NCI-H82 (cell line): ENCODE results near the gene TEKT1.
"Not testable (repeated sequence)": the region's sequence is repeated elsewhere in the genome, so short reads cannot be mapped to it uniquely, and the experiment has no call there.

Experiments used
- DNase-seq: peaks from one replicate; lab custom pipeline; 2025; lab: John Stamatoyannopoulos, UW

The TEKT1 gene

DNA sequence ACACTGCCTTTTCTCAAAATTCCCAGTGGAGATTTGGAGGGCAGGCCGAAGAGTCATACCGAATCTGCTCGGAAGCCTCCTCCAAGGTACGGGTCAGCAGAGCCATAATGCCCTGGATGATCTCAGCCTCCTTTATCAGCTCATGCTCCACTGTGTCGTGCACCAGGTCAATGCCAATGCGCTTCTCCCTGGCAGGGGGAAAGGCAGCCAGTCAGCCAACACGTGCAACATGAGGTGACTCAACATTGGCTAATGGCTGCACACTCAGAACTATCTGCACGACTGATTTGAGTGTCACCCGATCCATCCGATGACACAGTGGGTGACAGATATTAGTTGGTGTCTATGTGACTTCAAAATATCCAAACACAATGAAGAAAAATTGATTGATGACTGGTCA lies 15.8 kb downstream of the TEKT1 start:
- DNase-seq = no peak

DNA sequence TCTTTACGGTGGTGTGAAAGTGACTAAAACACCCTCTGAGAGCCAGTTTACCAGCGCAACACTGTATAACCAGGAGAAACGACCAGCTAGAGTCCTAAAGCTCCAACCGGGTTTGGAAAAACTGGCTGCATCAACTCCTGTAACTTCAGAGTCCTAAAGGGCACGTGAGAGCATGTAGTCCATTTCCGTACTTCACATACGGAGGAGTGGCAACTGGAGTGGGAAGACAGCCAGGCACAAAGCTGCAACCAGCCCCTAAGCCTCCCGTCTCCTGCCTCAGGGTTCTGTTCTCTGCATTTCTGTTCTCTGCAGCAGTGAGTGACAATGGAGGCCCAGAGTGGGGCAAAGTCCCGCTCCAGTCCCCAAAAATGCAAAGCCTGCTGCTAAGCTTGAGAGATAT lies 19.2 kb downstream of the TEKT1 start:
- DNase-seq = no peak

DNA sequence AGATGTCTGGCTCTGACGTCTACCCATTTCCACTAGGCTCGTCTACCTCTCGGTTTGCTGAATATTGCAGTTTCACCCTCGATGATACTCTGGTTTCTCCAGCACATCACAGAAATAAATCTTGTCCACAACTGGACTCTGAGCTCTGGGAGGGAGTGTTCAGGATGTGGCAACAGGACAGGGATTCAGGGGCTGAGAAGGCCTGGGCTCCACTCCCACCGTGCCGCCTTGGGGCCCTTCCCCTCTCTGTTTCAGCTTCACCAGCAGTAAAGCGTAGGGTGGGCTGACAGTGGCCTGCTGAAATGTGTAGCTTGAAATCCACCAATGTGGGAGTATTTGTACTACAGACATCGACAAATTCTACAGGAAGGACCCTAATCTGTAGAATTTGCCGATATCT lies 20.0 kb downstream of the TEKT1 start:
- no peak for DNase-seq

DNA sequence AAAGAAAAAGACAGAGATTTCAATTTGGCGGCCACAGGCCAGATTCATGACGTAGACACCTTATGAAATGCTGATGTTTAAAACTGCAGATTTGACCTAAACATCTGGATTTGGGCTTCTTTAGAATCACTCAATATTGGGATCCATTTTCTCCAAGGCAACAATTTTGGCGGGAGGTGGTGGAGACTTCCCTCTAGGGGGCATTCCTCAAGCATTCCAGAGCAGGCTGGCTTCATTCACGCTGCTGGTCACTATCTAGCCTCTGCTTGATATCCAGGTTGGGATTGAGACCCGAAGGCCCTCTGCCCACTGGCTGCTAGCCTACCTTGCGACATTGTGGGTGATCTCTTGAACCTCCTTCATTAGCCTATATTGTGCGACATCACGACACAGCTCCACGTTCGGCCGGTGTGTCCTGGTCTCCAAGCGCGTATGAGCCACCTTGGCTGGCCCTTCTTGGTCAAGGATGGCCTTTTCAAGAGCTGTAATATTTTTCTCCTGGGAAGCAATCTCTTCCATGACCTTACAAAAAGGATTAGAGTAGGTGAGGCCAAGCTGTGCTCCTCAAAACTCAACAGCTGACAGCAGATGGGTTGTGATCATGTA lies 31.0 kb downstream of the TEKT1 start:
- DNase-seq = no peak

DNA sequence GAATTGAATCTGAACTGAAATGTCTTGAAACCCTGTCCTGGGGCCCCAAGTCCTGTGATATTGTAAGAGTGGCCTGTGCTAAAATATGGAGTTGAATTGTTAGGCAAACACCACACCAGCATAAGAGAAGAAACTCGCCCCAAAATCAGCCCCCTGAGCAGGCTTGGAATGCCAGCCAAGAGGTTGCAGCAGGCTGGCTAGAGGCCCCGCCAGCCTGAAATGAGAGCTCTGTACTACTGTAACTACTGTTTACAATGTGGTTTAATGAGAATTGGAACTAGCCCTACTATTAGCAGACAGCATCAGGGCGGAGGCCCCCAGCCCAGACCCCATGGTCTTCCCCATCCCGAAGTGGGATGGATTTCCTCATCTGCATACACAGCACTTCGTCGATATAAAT lies 31.8 kb downstream of the TEKT1 start:
- no peak for DNase-seq

DNA sequence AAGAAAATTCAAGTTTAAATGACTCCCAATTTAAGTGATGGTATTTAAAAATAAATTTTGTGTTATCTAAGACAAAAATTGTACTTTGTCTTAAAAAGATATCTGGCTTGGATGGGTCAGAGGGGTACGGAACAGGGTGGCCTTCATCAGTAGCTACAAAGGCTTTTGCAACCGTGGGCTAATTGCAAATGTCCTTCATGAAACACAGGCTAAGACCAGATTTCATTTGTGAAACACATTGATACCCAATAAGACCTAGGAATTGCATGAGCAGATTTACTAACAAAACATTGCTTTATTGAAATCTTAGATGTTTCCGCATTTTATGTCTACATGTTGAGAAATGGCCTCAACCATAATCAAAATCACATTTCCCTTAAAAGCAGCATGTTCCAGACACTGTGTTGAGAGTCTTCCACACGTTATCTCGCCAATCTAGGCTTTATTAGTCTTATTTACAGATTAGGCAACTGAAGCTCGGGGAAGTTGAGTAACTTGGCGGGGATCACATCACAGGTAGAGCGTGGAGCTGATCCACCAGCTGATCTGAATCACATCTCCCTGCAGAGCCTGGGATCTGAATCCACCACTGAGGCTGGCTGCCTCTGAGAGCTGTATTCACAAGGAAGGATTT lies 33.7 kb downstream of the TEKT1 start:
- no peak for DNase-seq

DNA sequence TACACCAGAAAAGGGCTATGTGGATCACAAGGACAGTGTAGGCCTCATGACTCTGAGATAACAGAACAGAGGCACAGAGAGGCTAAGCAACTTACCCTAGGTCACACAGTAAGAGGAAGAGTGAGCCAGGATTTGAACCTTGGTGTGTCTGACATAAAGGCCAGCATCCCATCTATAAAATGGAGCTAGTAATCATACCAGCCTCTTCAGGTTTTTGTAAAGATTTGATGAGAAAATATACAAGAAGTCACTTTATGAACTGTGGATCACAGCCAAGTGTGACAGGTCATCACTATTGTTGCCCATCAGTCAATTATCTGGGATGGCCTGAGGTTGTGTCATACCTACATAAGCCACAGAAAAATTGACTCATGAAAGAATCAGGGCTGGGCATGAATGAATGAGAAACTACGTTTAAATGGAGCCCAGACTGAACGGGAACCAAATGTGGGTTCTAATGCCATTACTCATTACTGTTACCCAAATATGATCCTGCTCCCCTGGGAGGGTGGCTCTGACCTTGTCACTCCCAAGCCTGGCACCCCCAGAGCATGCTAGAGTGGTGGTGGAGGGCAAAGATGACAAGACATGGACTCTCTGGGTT lies 34.5 kb downstream of the TEKT1 start:
- DNase-seq = no peak

DNA sequence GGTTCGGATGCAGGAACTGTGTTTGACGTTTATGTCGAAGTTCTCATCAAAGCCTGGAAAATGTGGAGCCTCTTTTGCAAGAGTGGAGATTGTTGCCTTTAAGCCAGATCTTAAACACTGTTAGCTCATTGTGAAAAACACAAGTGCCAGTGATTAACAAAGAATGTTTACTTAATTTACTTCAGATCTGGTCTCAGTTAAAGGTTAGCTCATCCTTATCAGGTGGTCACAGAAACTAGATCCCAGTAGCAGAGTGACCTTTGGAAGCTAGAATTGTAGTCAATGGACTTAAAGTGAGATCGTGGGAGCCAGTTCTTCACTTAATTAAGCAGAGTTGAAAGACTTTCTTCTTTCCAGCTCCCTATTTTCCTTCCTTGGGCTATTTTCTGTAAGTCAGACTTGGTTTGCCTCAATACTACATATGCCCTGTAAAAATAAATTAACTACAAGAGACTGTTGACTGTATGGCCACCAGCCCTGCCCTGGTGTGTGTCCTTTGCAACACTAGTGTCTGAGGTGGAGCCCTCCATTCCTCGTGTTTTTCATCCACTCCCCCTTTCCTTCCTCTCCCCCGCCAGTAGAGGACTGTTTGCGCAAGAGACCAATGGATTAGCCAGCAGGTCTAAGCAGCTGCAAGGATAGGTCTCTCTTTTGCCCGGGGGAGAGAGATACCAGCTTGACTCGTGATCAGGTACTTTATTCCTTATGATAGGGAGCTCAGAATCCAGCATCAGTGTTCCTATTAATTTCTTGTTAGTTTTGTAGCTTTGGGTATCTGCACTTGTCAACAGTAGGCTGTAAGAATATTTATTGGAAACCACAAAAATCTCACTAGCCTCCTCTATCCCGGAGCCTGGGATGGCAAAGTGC lies 35.3 kb downstream of the TEKT1 start:
- peak; percentile 16 for DNase-seq

DNA sequence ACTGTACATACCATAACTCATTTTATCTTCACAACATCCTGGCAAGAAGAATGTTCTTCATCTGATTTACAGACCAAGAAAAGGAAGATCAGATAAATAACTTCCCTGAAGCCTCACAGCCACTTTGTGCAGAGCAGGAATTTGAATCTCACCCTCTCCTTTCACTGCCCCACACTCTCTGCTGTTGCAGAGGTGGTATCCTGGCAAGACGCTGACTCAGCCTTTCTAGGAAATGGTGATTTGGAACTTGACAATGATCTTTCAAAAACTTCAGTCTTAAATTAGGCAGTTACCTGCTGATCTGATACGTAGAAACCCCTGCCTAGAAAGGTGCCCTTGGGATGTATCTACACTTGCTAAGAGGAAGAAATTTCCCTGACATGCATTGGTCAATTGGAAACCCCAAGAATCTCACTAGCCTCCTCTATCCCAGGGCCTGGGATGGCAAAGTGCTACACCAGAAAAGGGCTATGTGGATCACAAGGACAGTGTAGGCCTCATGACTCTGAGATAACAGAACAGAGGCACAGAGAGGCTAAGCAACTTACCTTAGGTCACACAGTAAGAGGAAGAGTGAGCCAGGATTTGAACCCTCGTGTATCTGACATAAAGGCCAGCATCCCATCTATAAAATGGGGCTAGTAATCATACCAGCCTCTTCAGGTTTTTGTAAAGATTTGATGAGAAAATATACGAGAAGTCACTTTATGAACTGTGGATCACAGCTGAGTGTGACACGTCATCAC lies 37.6 kb downstream of the TEKT1 start:
- no peak for DNase-seq

DNA sequence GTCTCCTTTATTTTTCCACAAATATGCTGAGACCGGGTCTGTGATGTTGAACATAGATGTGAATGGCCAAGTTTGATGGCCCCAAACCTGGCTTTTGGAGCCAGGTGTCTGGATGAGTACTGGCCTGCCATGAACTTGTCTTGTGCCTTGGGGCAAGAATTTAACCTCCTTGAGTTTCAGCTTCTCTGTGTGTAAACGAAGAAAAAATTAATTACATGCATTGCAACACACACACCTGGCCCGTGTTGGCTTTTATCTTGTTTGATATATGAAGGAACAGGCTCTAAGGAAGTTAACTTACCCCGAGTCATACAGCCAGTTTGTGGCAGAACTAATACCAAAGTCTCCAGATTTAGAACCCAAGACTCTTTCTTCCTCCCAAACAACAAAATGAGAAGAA lies 42.4 kb downstream of the TEKT1 start:
- no peak for DNase-seq

DNA sequence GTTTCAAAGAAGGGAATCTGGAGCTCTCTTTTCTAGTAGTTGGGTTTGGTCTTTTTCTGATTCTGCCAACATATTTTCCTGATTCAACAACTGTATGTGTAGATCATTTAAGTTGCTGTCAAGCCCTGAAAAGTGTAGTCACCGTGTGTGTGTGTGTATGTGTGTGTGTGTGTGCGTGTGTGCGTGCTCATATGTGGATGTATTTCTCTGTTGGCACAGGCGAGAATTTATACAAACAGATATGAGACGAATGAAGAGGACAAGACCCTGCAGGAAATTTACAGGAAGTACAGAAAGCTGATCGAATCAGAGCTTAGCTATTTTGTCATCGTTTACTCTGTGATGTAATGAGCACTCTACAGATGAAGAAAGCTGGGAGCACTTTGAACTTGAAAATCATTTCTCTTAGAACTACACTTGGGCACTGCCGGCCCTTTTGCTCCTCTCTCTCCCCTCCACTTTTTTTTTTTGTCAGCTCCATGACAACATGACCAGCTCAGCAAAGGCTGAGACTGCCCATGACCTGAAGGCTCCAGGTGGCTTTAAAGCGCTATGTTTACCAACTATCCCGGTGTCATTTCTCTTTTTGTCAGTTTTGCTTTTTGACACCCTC lies 44.3 kb downstream of the TEKT1 start:
- no peak for DNase-seq

DNA sequence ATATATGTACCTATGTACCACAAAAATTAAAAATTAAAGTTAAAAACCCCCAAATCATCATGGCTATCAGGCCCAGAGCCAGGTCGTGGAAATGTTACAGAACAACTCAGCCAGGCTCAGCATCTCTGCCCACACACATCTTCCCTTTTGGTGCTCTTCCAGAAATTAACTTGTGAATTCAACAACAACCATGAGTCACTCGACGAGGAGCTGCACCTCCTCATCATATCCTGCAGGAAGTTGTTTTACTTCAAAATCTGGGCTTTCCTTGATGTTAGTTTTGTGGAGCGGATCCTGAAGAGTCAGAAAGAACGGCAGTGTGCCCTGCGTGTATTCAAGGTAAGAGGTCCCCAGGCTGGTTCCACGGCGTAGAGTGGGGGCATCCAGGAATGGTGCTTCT lies 44.9 kb downstream of the TEKT1 start:
- no peak for DNase-seq

DNA sequence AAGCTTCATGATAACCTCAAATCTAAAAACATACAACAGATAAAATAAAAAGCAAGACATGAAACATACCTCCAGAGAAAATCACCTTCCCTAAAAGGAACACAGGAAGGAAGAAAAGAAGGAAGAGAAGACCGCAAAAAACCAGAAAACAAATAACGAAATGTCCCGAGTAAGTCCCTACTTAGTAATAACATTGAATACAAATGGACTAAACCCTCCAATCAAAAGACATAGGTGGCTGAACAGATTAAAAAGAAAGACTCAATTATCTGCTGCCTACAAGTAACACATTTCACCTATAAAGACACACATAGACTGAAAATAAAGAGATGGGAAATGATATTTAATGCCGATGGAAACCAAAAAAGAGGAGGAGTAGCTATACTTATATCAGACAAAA lies 49.3 kb downstream of the TEKT1 start:
- DNase-seq = no peak

DNA sequence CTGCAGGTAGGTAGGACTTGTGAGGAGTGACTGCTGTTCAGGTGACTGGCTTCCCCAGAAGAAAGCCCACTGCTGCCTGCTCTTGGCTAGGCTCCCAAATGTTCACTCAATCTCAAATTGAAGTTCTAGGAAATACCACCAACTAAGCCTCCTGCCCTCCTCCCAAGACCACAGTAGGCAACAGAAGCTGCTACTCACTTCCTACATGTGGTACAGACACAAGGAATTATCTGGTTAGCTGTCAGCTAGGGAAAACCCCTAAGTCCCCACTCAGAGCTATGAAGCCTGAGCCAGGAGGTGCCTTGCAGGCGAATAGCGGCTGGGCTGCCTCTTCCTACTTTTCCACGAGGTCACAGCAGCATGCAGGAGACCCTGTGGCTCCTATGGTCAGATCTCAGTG lies 50.6 kb downstream of the TEKT1 start:
- no peak for DNase-seq

DNA sequence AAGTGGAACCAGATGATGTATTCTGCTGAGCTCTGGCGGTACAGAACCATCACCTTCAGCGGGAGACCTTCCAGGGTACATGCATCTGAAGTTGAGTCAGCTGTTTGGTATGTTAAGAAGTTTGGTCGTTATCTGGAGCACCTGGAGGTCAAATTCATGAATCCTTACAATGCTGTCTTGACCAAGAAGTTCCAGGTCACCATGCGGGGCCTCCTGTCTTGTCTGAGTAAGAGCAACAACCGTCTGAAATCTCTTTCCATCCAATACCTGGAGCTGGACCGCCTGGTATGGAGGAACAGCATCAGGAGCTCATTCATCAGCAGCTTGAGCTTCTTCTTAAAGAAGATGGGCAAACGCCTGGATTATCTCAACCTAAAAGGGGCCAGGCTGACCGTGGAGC lies 51.5 kb downstream of the TEKT1 start:
- DNase-seq = no peak

DNA sequence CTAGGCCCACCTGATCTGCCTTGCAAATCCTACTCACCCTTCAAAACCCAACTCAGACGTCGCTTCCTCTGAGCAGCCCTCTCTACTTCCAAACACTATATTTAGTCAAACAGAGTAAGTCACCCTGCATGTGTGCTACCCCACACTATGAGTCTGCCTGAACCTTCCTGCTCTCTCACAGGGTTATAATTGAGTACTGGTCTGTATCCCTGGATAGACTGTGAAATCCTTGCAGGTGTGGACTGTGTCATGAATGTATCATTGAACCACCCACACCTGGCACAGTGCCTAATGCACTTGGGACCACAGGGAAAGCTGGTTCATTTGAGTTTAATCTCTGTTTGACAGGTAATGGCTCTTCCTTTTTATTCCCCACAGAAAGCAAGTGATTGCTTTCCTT lies 52.1 kb downstream of the TEKT1 start:
- no peak for DNase-seq

DNA sequence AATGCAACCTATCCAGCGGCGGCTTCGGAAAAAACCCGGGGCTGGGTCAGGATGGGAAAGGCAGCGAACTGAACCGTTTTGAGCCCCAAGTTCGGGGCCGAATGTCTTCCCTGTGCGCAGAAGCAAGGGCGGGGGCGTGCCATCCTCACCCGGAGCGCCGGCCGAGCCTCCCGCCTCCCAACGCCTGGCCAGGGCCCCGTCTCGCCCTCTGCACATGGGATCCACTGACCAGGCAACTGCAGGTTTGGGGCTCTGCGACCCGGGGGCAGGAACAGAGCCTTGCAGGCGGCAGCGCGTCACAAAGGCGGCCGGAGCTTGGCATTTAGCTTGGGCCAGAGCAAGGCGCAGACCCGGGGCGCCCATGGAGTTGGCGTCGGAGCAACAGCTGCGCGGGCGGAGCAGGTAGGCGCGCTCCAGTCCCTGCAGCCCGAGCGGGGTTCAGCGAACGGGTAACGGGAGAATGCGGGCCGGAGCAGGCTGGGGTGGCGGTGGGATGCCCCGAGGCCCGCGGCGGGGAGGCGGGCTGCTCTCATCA lies 55.6 kb downstream of the TEKT1 start, which contains the start of gene FBXO39:
Gene FBXO39, plus strand, starts transcription at position 345 of the 535 bp plus-strand sequence. CDS start 3,654 bp downstream, outside the sequence.
- DNase-seq = no peak

DNA sequence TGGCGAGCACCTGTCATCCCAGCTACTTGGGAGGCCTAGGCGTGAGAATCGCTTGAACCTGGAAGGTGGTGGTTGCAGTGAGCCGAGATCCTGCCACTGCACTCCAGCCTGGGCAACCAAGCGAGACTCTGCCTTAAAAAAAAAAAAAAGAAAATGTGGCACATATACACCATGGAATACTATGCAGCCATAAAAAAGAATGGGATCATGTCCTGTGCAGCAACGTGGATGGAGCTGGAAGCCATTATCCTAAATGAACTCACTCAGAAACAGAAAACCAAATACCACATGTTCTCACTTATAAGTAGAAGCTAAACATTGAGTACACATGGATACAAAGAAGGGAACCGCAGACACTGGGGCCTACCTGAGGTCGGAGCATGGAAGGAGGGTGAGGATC lies 56.6 kb downstream of the TEKT1 start:
- DNase-seq = not testable (repeated sequence)

DNA sequence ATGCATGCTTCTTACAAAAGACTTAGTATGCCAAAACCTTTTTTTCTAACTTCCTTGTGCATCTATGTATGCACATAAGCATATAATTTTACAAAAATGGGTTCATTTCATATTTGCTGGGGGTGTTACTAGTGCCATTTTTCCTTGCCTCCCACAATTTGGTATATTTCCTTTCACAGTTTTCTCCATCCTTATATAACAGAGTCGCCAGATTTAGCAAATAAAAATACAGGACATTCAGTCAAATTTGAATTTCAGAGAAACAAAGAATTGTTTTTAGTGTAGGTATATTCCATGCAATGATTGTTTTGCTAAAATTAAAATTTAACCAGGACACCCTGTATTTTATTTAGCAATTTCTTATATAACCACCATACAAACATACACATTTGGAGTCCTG lies 59.5 kb downstream of the TEKT1 start:
- no peak for DNase-seq

DNA sequence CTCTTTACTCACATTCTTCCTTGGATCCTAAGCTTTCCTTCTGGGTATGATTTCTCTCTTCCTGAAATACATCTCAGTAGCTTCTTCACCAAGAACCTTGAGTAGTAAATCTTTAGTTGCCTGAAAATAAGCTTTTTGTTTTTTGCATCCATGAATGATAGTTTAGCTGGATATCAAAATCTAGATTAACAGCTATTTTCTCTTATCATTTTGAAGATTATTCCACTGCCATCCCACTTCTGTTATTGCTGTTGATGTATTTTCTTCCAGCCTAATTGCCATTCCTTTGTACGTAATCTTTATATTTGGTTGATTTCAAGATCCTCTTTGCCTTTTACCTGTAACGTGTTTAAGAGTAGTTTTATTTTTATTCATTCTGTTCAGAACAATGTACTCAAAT lies 63.1 kb downstream of the TEKT1 start:
- DNase-seq = no peak

DNA sequence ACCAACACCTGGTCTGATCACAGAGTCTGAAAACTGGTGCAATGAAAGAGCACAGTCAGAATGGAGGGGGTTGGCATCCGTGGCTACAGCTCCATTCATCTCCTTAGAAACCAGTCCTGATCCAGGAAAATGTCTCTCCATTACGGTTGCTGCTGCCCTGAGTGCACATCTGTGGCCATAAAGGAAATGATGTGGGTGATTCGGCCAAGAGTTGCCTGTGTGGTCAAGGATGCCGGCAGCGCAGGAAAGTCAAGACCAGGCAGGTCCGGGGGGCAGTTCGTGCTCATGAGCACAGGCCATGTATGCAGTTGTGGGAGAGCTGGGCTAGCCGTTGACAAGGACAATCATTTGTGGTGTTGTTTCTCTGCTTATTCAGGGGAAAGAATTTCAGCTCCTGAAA lies 69.8 kb downstream of the TEKT1 start:
- no peak for DNase-seq
